GM12875 (cell line): ENCODE data around the gene CNMD.
A peak's percentile ranks its signal among the peaks of the same experiment; 100 is the strongest.

Experiments
- H3K4me3 ChIP-seq: one replicate; pipeline ENCODE4 v1.5.1; 2011; ENCODE audit warnings: low read depth, low read length, control low read depth
- CTCF ChIP-seq: IDR thresholded peaks from 2 replicates; pipeline ENCODE4 v1.5.1; 2011; ENCODE audit warnings: low read depth, mild to moderate bottlenecking, control low read depth, inconsistent platforms, low read length, moderate library complexity, borderline replicate concordance; ENCODE audit not compliant: insufficient read depth

The CNMD gene

GRCh38 chr13:52744842-52745375 lies 5.3 kb upstream of the CNMD start:
- H3K4me3 ChIP-seq: no peak overlapping the region
- no peak for TF ChIP-seq CTCF

- no peak for TF ChIP-seq CTCF
- H3K4me3 ChIP-seq: no peak overlapping the region
Measured at GRCh38 chr13:52743988-52744387, 4.4 kb upstream of the CNMD start.

- no peak for TF ChIP-seq CTCF
- no peak overlapping the region for H3K4me3 ChIP-seq
Measured at GRCh38 chr13:52743569-52743968, 3.9 kb upstream of the CNMD start.

GRCh38 chr13:52738719-52739467 lies 727 bp downstream of the CNMD start:
- TF ChIP-seq CTCF: peak; percentile 56; the same call in 1 of the 2 replicates
- peak overlapping the region; percentile 29 for H3K4me3 ChIP-seq

GRCh38 chr13:52737965-52738364 lies 1.7 kb downstream of the CNMD start:
- no peak overlapping the region for H3K4me3 ChIP-seq
- TF ChIP-seq CTCF: no peak

- H3K4me3 ChIP-seq: no peak overlapping the region
Measured at GRCh38 chr13:52737451-52737850, 2.2 kb downstream of the CNMD start.

More at GRCh38 chr13:52737451-52737850, 2.2 kb downstream of the CNMD start:
- TF ChIP-seq CTCF: no peak
